ENCODE results near the gene BCAR3. TPM values are rescaled to one million over a fixed set of nuclear protein-coding genes. Genes with fewer than 3 reads are reported as not detected.

BCAR3 gene
- total RNA-seq, 1 donor from 2014 or later, result 41.0 TPM

- DNase-seq (ENCODE audit: low spot score in 2 of 2), result no peak
- TF ChIP-seq CTCF (IDR thresholded peaks at IDR 0.05), result no peak
- Histone ChIP-seq H3K27me3 (no peaks in the 10 kb centered on the region), H3K27ac (no peak overlapping the region), H3K4me1 (peaks cover 2 to 17% of the 10 kb centered on the region in 2 donors), H3K36me3 (no peaks in the 10 kb centered on the region), H3K9me3 (no peaks in the 10 kb centered on the region), H3K4me3 (no peak overlapping the region)
- intact Hi-C loops (cut with DNase I), result no loop called here
These were observed 42.7 kb downstream of the BCAR3 start for GRCh38 chr1:93638981-93639380.

- H3K27ac ChIP-seq, result peak overlapping the region in 1 of 2 donors; percentile 31
- H3K36me3 ChIP-seq, result no peaks in the 10 kb centered on the region
- no peak overlapping the region for H3K4me3 ChIP-seq
- no peak for TF ChIP-seq CTCF (IDR thresholded peaks at IDR 0.05)
- intact Hi-C loops (cut with DNase I), result no loop called here
- H3K27me3 ChIP-seq, result no peaks in the 10 kb centered on the region
- peaks cover 2 to 17% of the 10 kb centered on the region in 2 donors for H3K4me1 ChIP-seq
- H3K9me3 ChIP-seq, result no peaks in the 10 kb centered on the region
- no peak for DNase-seq (ENCODE audit: low spot score in 2 of 2)
These were observed 43.3 kb downstream of the BCAR3 start for GRCh38 chr1:93638307-93638847.

- no peak for TF ChIP-seq CTCF (IDR thresholded peaks at IDR 0.05)
- Histone ChIP-seq H3K9me3 (no peaks in the 10 kb centered on the region), H3K36me3 (no peaks in the 10 kb centered on the region), H3K27me3 (no peaks in the 10 kb centered on the region), H3K4me1 (peaks cover 2 to 14% of the 10 kb centered on the region in 2 donors), H3K4me3 (no peak overlapping the region), H3K27ac (no peak overlapping the region)
- DNase-seq (ENCODE audit: low spot score in 2 of 2), result no peak
- intact Hi-C loops (cut with DNase I), result no loop called here
These were observed 44.9 kb downstream of the BCAR3 start for GRCh38 chr1:93636712-93637111.

GRCh38 chr1:93635614-93636543, 45.8 kb downstream of the BCAR3 start:
- no peaks in the 10 kb centered on the region for H3K9me3 ChIP-seq
- H3K36me3 ChIP-seq, result no peaks in the 10 kb centered on the region
- intact Hi-C loops (cut with DNase I), result no loop called here
- peaks cover 2 to 8% of the 10 kb centered on the region in 2 donors for H3K4me1 ChIP-seq
- no peaks in the 10 kb centered on the region for H3K27me3 ChIP-seq
- H3K4me3 ChIP-seq, result no peak overlapping the region
- no peak for TF ChIP-seq CTCF (IDR thresholded peaks at IDR 0.05)
- H3K27ac ChIP-seq, result no peak overlapping the region
- DNase-seq (ENCODE audit: low spot score in 2 of 2), result no peak

- Histone ChIP-seq H3K36me3 (no peaks in the 10 kb centered on the region), H3K4me3 (no peak overlapping the region), H3K27me3 (no peaks in the 10 kb centered on the region), H3K9me3 (no peaks in the 10 kb centered on the region), H3K4me1 (peaks cover 0 to 12% of the 10 kb centered on the region in 2 donors), H3K27ac (no peak overlapping the region)
- TF ChIP-seq CTCF (IDR thresholded peaks at IDR 0.05), result no peak
- intact Hi-C loops (cut with DNase I), result no loop called here
- no peak for DNase-seq (ENCODE audit: low spot score in 2 of 2)
These were observed 48.3 kb downstream of the BCAR3 start for GRCh38 chr1:93633313-93633712.
